ENCODE measurements around the gene SPTBN5. TPM values are rescaled to one million over a fixed set of nuclear protein-coding genes. Genes with fewer than 3 reads are reported as not detected.

SPTBN5 gene
- total and polyA plus RNA-seq, 2 donors (not counting 1 experiment from before 2014, with no cell fraction given), result 0.55 to 1.4 TPM

- ATAC-seq (ENCODE audit: low read depth) (no peak), DNase-seq (no peak)
- no peak overlapping the region for H3K27ac Mint-ChIP-seq
- ChIA-PET CTCF (no interaction called here), POLR2A (no interaction called here)
- Histone ChIP-seq H2AFZ (ENCODE audit: insufficient read depth, low read depth, low read length, poor library complexity, severe bottlenecking) (no peak overlapping the region), H3K36me3 (replicated peaks in 1 of 2; ENCODE audit: control extremely low read depth in 1 of 2, control insufficient read depth in 1 of 2, extremely low read depth in 1 of 2, insufficient read depth in 2 of 2, low read length in 1 of 2) (peaks cover 0 to 22% of the 10 kb centered on the region in 2 experiments), H3K4me1 (ENCODE audit: control insufficient read depth in 2 of 2, insufficient read depth in 2 of 2, low read length in 2 of 2) (peaks cover 17 to 28% of the 10 kb centered on the region in 2 donors), H3K4me2 (replicated peaks; ENCODE audit: low read depth, low read length, poor library complexity, severe bottlenecking) (no peak overlapping the region), H3K9ac (ENCODE audit: low read length) (no peak overlapping the region), H3K79me2 (ENCODE audit: control insufficient read depth, insufficient read depth, low read length) (peaks cover 6% of the 10 kb centered on the region), H3K4me3 (ENCODE audit: control extremely low read depth in 1 of 5, extremely low read depth in 1 of 5, insufficient read depth in 1 of 5, low read depth in 2 of 5, low read length in 4 of 5) (no peak overlapping the region), H3K9me3 (ENCODE audit: control extremely low read depth in 1 of 3, control insufficient read depth in 2 of 3, insufficient read depth in 1 of 3, low read length in 2 of 3) (peaks cover 0 to 16% (median 11%) of the 10 kb centered on the region in 3 donors), H3K27ac (ENCODE audit: low read length in 2 of 2) (no peak overlapping the region), H4K20me1 (ENCODE audit: control insufficient read depth, insufficient read depth, low read length, poor library complexity, severe bottlenecking) (no peaks in the 10 kb centered on the region), H3K27me3 (replicated peaks in 1 of 4; ENCODE audit: control extremely low read depth in 1 of 4, control insufficient read depth in 3 of 4, insufficient read depth in 4 of 4, low read length in 3 of 4) (no peaks in the 10 kb centered on the region)
- H3K27me3 Mint-ChIP-seq, result no peaks in the 10 kb centered on the region
- TF ChIP-seq CTCF (IDR thresholded peaks at IDR 0.05), result no peak
- TF ChIP-seq EZH2 (IDR thresholded peaks at IDR 0.05; ENCODE audit: borderline replicate concordance, insufficient read depth, low read depth, low read length, poor library complexity, severe bottlenecking), result no peak
- H3K4me3 Mint-ChIP-seq, result no peak overlapping the region
- H3K4me1 Mint-ChIP-seq, result peaks cover 46% of the 10 kb centered on the region
- peaks cover 4% of the 10 kb centered on the region for H3K9me3 Mint-ChIP-seq (ENCODE audit: insufficient read depth)
- WGBS (ENCODE audit: insufficient coverage), result 19% methylated on average over 3 of the region's 3 CpGs
- intact Hi-C loops (cut with micrococcal nuclease), result no loop called here
Measured at GRCh38 chr15:41919954-41920538, 26.2 kb upstream of the SPTBN5 start.

- no peak overlapping the region for H3K27ac Mint-ChIP-seq
- intact Hi-C loops (cut with micrococcal nuclease), result no loop called here
- no peaks in the 10 kb centered on the region for H3K27me3 ChIP-seq (replicated peaks in 1 of 4; ENCODE audit: control extremely low read depth in 1 of 4, control insufficient read depth in 3 of 4, insufficient read depth in 4 of 4, low read length in 3 of 4)
- H3K36me3 ChIP-seq (replicated peaks in 1 of 2; ENCODE audit: control extremely low read depth in 1 of 2, control insufficient read depth in 1 of 2, extremely low read depth in 1 of 2, insufficient read depth in 2 of 2, low read length in 1 of 2), result peaks cover 0 to 22% of the 10 kb centered on the region in 2 experiments
- ChIA-PET POLR2A (no interaction called here), CTCF (interaction anchor here (0.7 to 1.2 kb wide), 2 partner anchors 15 to 147 kb away, joined by 3 to 4 read pairs; no protein-coding TSS in a partner anchor)
- H3K9me3 Mint-ChIP-seq (ENCODE audit: insufficient read depth), result peaks cover 4% of the 10 kb centered on the region
- no peak for ATAC-seq (ENCODE audit: low read depth)
- peaks cover 15 to 26% of the 10 kb centered on the region in 2 donors for H3K4me1 ChIP-seq (ENCODE audit: control insufficient read depth in 2 of 2, insufficient read depth in 2 of 2, low read length in 2 of 2)
- no peak overlapping the region for H3K27ac ChIP-seq (ENCODE audit: low read length in 2 of 2)
- peaks cover 43% of the 10 kb centered on the region for H3K4me1 Mint-ChIP-seq
- no peaks in the 10 kb centered on the region for H3K27me3 Mint-ChIP-seq
- TF ChIP-seq CTCF (IDR thresholded peaks at IDR 0.05) (no peak), EZH2 (IDR thresholded peaks at IDR 0.05; ENCODE audit: borderline replicate concordance, insufficient read depth, low read depth, low read length, poor library complexity, severe bottlenecking) (no peak)
- no peak for DNase-seq
- H3K4me2 ChIP-seq (replicated peaks; ENCODE audit: low read depth, low read length, poor library complexity, severe bottlenecking), result no peak overlapping the region
- H2AFZ ChIP-seq (ENCODE audit: insufficient read depth, low read depth, low read length, poor library complexity, severe bottlenecking), result no peak overlapping the region
- H3K4me3 Mint-ChIP-seq, result no peak overlapping the region
- WGBS (ENCODE audit: insufficient coverage), result over 99% methylated on average over 30 of the region's 30 CpGs
- no peak overlapping the region for H3K4me3 ChIP-seq (ENCODE audit: control extremely low read depth in 1 of 5, extremely low read depth in 1 of 5, insufficient read depth in 1 of 5, low read depth in 2 of 5, low read length in 4 of 5)
- H4K20me1 ChIP-seq (ENCODE audit: control insufficient read depth, insufficient read depth, low read length, poor library complexity, severe bottlenecking), result no peaks in the 10 kb centered on the region
- H3K9me3 ChIP-seq (ENCODE audit: control extremely low read depth in 1 of 3, control insufficient read depth in 2 of 3, insufficient read depth in 1 of 3, low read length in 2 of 3), result peaks cover 0 to 16% (median 11%) of the 10 kb centered on the region in 3 donors
- H3K9ac ChIP-seq (ENCODE audit: low read length), result no peak overlapping the region
- H3K79me2 ChIP-seq (ENCODE audit: control insufficient read depth, insufficient read depth, low read length), result peaks cover 6% of the 10 kb centered on the region
Measured at GRCh38 chr15:41919201-41919820, 25.5 kb upstream of the SPTBN5 start.

Data from B cell (primary cell).